Measurements from ENCODE around the gene TEX35. TPM values are rescaled to one million over a fixed set of nuclear protein-coding genes. Genes with fewer than 3 reads are reported as not detected.

Gene TEX35
- total and polyA plus RNA-seq, 8 donors: 0.76 TPM; not detected in 7

GRCh38 chr1:178571807-178572206 is 58.9 kb downstream of the TEX35 start:
- H3K36me3 ChIP-seq: no peaks in the 10 kb centered on the region
- no peaks in the 10 kb centered on the region for H3K27me3 ChIP-seq
- intact Hi-C loops (cut with DNase I; ENCODE audit: low total_unique reads): no loop called here
- H3K4me3 ChIP-seq: no peak overlapping the region
- no peak for TF ChIP-seq EP300 (IDR thresholded peaks at IDR 0.05)
- TF ChIP-seq CTCF (IDR thresholded peaks at IDR 0.05): no peak
- TF ChIP-seq POLR2AphosphoS5 (IDR thresholded peaks at IDR 0.05): no peak
- no peak for TF ChIP-seq POLR2A (IDR thresholded peaks at IDR 0.05)
- H3K27ac ChIP-seq: no peak overlapping the region
- 74 to 89% (median 84%) methylated on average over 4 of the region's 4 CpGs for WGBS, 5 donors
- no peak for DNase-seq
- H3K9me3 ChIP-seq: no peaks in the 10 kb centered on the region
- peaks cover 0 to 5% (median 0%) of the 10 kb centered on the region in 4 donors for H3K4me1 ChIP-seq

Small RNA genes lying within 50 kb of the gene (small RNA-seq; reads per million reads assigned to genes)
- gene RF00017 (0 reads per million in 4 donors), gene RNA5SP69 (0 reads per million in 4 donors)

Other genes with a start within 250 kb of the TEX35 start
- gene CLEC20A, start 16.1 kb upstream of the TEX35 start, total RNA-seq: not detected
- under 1 TPM in 1 of 3 donors, not detected in 2; 0.31 TPM for gene CLEC20A, start 16.1 kb upstream of the TEX35 start, polyA plus RNA-seq
- 10 to 100 TPM in 3 of 5 donors, 1 to 10 TPM in 2; 6.7 to 72.3 (median 14.0) TPM for gene RALGPS2, start 212.1 kb downstream of the TEX35 start, total RNA-seq
- 1 to 10 TPM; 3.1 to 6.0 (median 4.0) TPM for gene RALGPS2, start 212.1 kb downstream of the TEX35 start, polyA plus RNA-seq

All from stomach (tissue), 9 donors.